Body of pancreas (tissue), 4 donors: ENCODE results near the gene HS3ST4.
"Not testable (repeated sequence)": the region's sequence is repeated elsewhere in the genome, so short reads cannot be mapped to it uniquely, and the experiment has no call there.

Source experiments
- POLR2A ChIP-seq, 3 donors: fragments of 450-650 bp; IDR thresholded peaks; one replicate each; pipeline ENCODE4 v1.6.1; 2016; ENCODE audit warnings: antibody characterized with exemption in 3 of 3, mild to moderate bottlenecking in 2 of 3
- TF ChIP-seq, protein P1 (sequence below), 7 experiments: fragments of 450-650 bp in 4 of 7; fragments of 200-600 bp in 3 of 7; sonication (generic) in 3 of 7; IDR thresholded peaks; one replicate each; pipeline ENCODE4 v1.5.1; 2016 to 2019; ENCODE audit warnings: antibody characterized with exemption in 7 of 7

DNA sequence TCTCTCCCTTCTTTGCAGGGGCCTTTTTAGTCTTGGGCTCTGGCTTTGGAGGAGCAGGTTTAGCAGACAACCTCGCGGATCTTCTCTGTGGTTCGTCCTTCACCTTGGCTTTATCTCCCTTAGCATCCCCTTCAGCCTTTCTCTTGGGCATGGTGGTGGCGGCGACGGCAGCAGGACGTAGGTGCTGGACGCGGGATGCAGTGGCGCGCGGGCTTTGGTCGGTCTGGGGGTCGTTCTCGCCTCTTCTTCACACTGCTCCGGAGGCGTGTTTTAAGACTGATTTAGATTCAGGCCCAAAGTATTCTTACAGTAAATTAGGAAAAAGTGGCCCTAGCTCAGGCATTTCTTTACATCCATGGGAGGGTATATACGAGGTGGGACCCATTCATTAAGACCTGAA lies 340.9 kb downstream of the HS3ST4 start:
- TF ChIP-seq, protein P1, sequence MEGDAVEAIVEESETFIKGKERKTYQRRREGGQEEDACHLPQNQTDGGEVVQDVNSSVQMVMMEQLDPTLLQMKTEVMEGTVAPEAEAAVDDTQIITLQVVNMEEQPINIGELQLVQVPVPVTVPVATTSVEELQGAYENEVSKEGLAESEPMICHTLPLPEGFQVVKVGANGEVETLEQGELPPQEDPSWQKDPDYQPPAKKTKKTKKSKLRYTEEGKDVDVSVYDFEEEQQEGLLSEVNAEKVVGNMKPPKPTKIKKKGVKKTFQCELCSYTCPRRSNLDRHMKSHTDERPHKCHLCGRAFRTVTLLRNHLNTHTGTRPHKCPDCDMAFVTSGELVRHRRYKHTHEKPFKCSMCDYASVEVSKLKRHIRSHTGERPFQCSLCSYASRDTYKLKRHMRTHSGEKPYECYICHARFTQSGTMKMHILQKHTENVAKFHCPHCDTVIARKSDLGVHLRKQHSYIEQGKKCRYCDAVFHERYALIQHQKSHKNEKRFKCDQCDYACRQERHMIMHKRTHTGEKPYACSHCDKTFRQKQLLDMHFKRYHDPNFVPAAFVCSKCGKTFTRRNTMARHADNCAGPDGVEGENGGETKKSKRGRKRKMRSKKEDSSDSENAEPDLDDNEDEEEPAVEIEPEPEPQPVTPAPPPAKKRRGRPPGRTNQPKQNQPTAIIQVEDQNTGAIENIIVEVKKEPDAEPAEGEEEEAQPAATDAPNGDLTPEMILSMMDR (IDR thresholded peaks at IDR 0.05): not testable (repeated sequence)
- TF ChIP-seq POLR2A (IDR thresholded peaks at IDR 0.05): not testable (repeated sequence)
